PC-3 (cell line): ENCODE data around the gene CORIN. TPM values are rescaled to one million over a fixed set of nuclear protein-coding genes. Genes with fewer than 3 reads are reported as not detected.

Experiments used
- ATAC-seq: fragments of 200-7000 bp; cut with Tn5 transposase; 2 replicates; pipeline ENCODE4 v1.9.1; 2020; ENCODE audit warnings: mild to moderate bottlenecking, moderate library complexity
- BruUV-seq: library from RNA; stranded (reverse); fragments of 400-500 nt; replicated peaks from 2 replicates; lab custom pipeline; 2021; lab: Mats Ljungman, UMichigan
- CTCF ChIA-PET: fragments of 300-600 bp; sonication (Branson Sonifier 250); formaldehyde crosslinking; loops from one replicate; lab custom pipeline; 2022; ENCODE audit warnings: antibody characterized with exemption; lab: Charles Lee
- POLR2A ChIA-PET: fragments of 300-600 bp; sonication (Branson Sonifier 250); formaldehyde crosslinking; loops from one replicate; lab custom pipeline; 2022; ENCODE audit warnings: antibody characterized with exemption; ENCODE audit not compliant: unreplicated experiment; lab: Charles Lee
- DNase-seq: peaks from one replicate; pipeline ENCODE4 v3.0.0-alpha.2; 2015
- H2AFZ ChIP-seq: fragments of 300-600 bp; sonication (generic); 2 replicates; pipeline ENCODE4 v1.6.0; 2016; ENCODE audit warnings: antibody characterized with exemption, low read length
- H3F3A ChIP-seq: fragments of 300-600 bp; sonication (generic); one replicate; pipeline ENCODE4 v1.6.0; 2017; ENCODE audit warnings: antibody characterized with exemption, low read length, control low read depth, mild to moderate bottlenecking; ENCODE audit not compliant: unreplicated experiment
- H3K27ac ChIP-seq: fragments of 300-600 bp; sonication (generic); 2 replicates; pipeline ENCODE4 v1.5.1; 2016; ENCODE audit warnings: mild to moderate bottlenecking, low read length
- H3K27me3 ChIP-seq: fragments of 300-600 bp; sonication (generic); 2 replicates; pipeline ENCODE4 v1.6.1; 2016; ENCODE audit warnings: low read length, mixed read lengths
- H3K36me3 ChIP-seq: fragments of 300-600 bp; sonication (generic); 2 replicates; pipeline ENCODE4 v1.6.1; 2016; ENCODE audit warnings: low read depth, mixed run types, low read length, mixed read lengths
- H3K4me1 ChIP-seq: fragments of 300-600 bp; sonication (generic); 2 replicates; pipeline ENCODE4 v1.5.1; 2016; ENCODE audit warnings: low read length; ENCODE audit not compliant: insufficient read depth
- H3K4me2 ChIP-seq: fragments of 300-600 bp; sonication (generic); 2 replicates; pipeline ENCODE4 v1.6.0; 2016; ENCODE audit warnings: low read length
- H3K4me3 ChIP-seq: fragments of 300-600 bp; sonication (generic); 2 replicates; pipeline ENCODE4 v1.5.1; 2016; ENCODE audit warnings: mild to moderate bottlenecking, low read length, mixed read lengths
- H3K79me2 ChIP-seq: fragments of 300-600 bp; sonication (generic); 2 replicates; pipeline ENCODE4 v1.6.1; 2017; ENCODE audit warnings: low read length, mixed read lengths
- H3K9ac ChIP-seq: fragments of 300-600 bp; sonication (generic); 2 replicates; pipeline ENCODE4 v1.6.0; 2016; ENCODE audit warnings: mild to moderate bottlenecking, low read length
- H3K9me2 ChIP-seq: fragments of 300-600 bp; sonication (generic); replicated peaks from 2 replicates; pipeline ENCODE4 v1.6.1; 2016; ENCODE audit warnings: mixed run types, low read length, mixed read lengths
- H3K9me3 ChIP-seq: fragments of 300-600 bp; sonication (generic); 2 replicates; pipeline ENCODE4 v1.6.1; 2016; ENCODE audit warnings: low read length, mixed read lengths
- H4K20me1 ChIP-seq: fragments of 300-600 bp; sonication (generic); 2 replicates; pipeline ENCODE4 v1.6.1; 2016; ENCODE audit warnings: low read length, mixed read lengths
- EZH2 ChIP-seq: fragments of 300-600 bp; sonication (generic); IDR thresholded peaks from one replicate; pipeline ENCODE4 v1.6.1; 2017; ENCODE audit warnings: antibody characterized with exemption, mild to moderate bottlenecking, low read length; ENCODE audit not compliant: unreplicated experiment
- EZH2phosphoT487 ChIP-seq: fragments of 300-600 bp; sonication (generic); IDR thresholded peaks from 2 replicates; pipeline ENCODE4 v1.6.1; 2018; ENCODE audit warnings: mild to moderate bottlenecking, antibody characterized with exemption, low read length, borderline replicate concordance
- intact Hi-C: fragments of 100-400 bp; cut with micrococcal nuclease; formaldehyde crosslinking; loops from 2 replicates; pipeline ENCODE4 v1.9.0; 2023
- total RNA-seq: library from RNA; depleted of rRNA; stranded (reverse); fragments of >200 nt; gene quantifications from 2 replicates; pipeline ENCODE4 v1.2.3, GENCODE V29; 2014
- TF ChIP-seq, protein P1 (sequence below): fragments of 300-600 bp; sonication (generic); conservative IDR thresholded peaks from 2 replicates; pipeline ENCODE4 v1.5.1; 2017; ENCODE audit warnings: antibody characterized with exemption, low read depth, mild to moderate bottlenecking, low read length

Gene CORIN
- total RNA-seq, 1 experiment from 2014 or later = not detected

DNA sequence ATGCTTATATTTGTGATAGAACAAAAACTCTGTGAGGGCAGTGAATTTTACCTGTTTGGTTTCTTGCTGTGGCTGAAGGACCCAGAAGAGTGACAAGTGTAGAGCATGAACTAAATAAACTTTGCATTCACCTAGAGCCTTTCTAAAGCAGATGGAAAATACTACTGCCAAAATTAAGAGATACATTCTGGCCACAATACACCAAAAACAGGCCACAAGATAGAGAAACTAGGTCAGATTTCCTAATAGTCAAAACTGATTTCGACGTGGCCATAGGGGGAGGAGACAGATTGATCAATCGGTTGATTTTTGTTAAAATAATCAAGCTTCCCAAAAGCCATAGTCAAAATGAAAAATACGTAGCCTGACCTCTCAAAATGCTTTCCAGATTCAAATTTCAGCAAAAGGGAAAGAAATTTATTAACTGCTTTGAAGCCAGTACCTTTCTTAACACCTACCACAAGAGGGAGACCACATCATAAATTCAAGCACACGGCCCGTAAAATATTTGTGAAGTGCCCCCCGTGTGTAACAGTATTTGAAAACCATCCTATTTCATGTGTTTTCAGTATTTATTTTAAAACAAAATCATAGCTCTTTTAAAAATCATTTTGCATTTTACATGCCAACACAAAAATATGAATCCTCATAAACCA, 132.4 kb downstream of the CORIN start:
- no peaks in the 10 kb centered on the region for H3F3A ChIP-seq
- intact Hi-C loops = loop anchor here (1.0 to 10.0 kb wide), 2 partner anchors 131 to 229 kb away; no protein-coding TSS in a partner anchor
- H3K27ac ChIP-seq = no peak overlapping the region
- no peak overlapping the region for H3K4me3 ChIP-seq
- no peaks in the 10 kb centered on the region for H3K9me2 ChIP-seq
- peak; percentile 35 for DNase-seq
- H2AFZ ChIP-seq = no peak overlapping the region
- ChIA-PET CTCF (interaction anchor here (0.7 to 3.0 kb wide), 3 partner anchors 37 to 415 kb away, joined by 3 to 19 read pairs (median 3); no protein-coding TSS in a partner anchor), POLR2A (interaction anchor here (0.7 kb wide), 1 partner anchor 558 kb away, joined by 4 read pairs; no protein-coding TSS in a partner anchor)
- no peak overlapping the region for H3K9ac ChIP-seq
- H3K9me3 ChIP-seq = no peaks in the 10 kb centered on the region
- H3K4me2 ChIP-seq = no peak overlapping the region
- ATAC-seq = no peak
- no peaks in the 10 kb centered on the region for H4K20me1 ChIP-seq
- no TSS peak for BruUV-seq
- H3K79me2 ChIP-seq = no peaks in the 10 kb centered on the region
- no peak for TF ChIP-seq EZH2phosphoT487
- TF ChIP-seq EZH2 = no peak
- TF ChIP-seq, protein P1, sequence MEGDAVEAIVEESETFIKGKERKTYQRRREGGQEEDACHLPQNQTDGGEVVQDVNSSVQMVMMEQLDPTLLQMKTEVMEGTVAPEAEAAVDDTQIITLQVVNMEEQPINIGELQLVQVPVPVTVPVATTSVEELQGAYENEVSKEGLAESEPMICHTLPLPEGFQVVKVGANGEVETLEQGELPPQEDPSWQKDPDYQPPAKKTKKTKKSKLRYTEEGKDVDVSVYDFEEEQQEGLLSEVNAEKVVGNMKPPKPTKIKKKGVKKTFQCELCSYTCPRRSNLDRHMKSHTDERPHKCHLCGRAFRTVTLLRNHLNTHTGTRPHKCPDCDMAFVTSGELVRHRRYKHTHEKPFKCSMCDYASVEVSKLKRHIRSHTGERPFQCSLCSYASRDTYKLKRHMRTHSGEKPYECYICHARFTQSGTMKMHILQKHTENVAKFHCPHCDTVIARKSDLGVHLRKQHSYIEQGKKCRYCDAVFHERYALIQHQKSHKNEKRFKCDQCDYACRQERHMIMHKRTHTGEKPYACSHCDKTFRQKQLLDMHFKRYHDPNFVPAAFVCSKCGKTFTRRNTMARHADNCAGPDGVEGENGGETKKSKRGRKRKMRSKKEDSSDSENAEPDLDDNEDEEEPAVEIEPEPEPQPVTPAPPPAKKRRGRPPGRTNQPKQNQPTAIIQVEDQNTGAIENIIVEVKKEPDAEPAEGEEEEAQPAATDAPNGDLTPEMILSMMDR = peak; percentile 55
- no peaks in the 10 kb centered on the region for H3K36me3 ChIP-seq
- 0 out of 2 replicates have a peak, but pooled peaks cover 3% of the 10 kb centered on the region for H3K27me3 ChIP-seq
- H3K4me1 ChIP-seq = no peaks in the 10 kb centered on the region

DNA sequence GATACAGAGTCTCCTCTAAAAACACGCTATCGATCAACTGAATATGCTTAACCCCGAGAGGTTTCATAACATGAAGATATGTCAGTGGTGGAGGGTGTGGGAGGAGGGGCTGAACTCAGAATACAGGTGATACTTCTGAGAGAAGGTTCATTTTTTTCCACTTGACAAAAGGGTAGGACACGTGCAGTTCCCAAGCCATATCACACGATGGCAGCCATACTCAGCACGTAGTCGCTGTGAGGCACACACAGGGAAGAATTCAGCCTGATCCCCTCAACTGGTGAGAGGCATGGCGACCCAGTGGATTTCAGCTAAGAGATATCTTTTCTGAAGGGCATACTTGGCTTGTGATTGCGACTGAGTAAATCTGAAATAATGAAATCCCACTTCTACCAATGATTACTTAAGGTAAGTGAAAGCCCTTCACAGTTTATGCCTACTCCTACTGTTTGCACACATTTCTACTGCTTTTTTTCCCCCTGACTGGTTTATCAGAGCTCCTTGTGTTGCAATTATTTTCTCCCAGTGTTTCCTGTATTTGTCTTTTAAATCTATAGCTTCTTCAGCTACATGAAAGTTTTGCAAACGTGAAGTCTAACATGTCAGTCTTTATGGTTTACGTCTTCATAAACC, 133.1 kb downstream of the CORIN start:
- Histone ChIP-seq H3K4me3 (no peak overlapping the region), H3K79me2 (no peaks in the 10 kb centered on the region), H4K20me1 (no peaks in the 10 kb centered on the region), H3K9me3 (no peaks in the 10 kb centered on the region), H3K36me3 (no peaks in the 10 kb centered on the region), H3K4me1 (no peaks in the 10 kb centered on the region), H3F3A (no peaks in the 10 kb centered on the region), H3K27ac (no peak overlapping the region), H3K9me2 (no peaks in the 10 kb centered on the region), H3K4me2 (peak overlapping the region; percentile 46), H3K9ac (no peak overlapping the region), H3K27me3 (0 out of 2 replicates have a peak, but pooled peaks cover 3% of the 10 kb centered on the region), H2AFZ (no peak overlapping the region)
- no peak for TF ChIP-seq EZH2phosphoT487
- TF ChIP-seq, protein P1 = peak; percentile 54
- peak; percentile 80 for ATAC-seq
- ChIA-PET POLR2A (interaction anchor here (0.7 kb wide), 1 partner anchor 557 kb away, joined by 4 read pairs; no protein-coding TSS in a partner anchor), CTCF (interaction anchor here (0.7 to 3.0 kb wide), 3 partner anchors 36 to 416 kb away, joined by 3 to 19 read pairs (median 3); no protein-coding TSS in a partner anchor)
- no TSS peak for BruUV-seq
- peak; percentile 38 for DNase-seq
- intact Hi-C loops = loop anchor here (1.0 to 10.0 kb wide), 3 partner anchors 131 to 382 kb away; no protein-coding TSS in a partner anchor
